H9 (cell line): ENCODE results near the gene ALOX12. TPM values are rescaled to one million over a fixed set of nuclear protein-coding genes. Genes with fewer than 3 reads are reported as not detected.
"Not testable (repeated sequence)": the region's sequence is repeated elsewhere in the genome, so short reads cannot be mapped to it uniquely, and the experiment has no call there.

ENCODE experiments used
- DNase-seq: peaks from one replicate; pipeline ENCODE4 v3.0.0-alpha.2; 2017
- H2AFZ ChIP-seq: one replicate; pipeline ENCODE4 v1.6.1; 2013; ENCODE audit warnings: mild to moderate bottlenecking, low read length, control low read depth, moderate library complexity
- H2AK5ac ChIP-seq: 2 replicates; pipeline ENCODE4 v1.6.1; 2013; ENCODE audit warnings: low read length, control low read depth, mixed read lengths; ENCODE audit not compliant: insufficient read length
- H2BK120ac ChIP-seq: one replicate; pipeline ENCODE4 v1.6.1; 2013; ENCODE audit warnings: low read depth, mild to moderate bottlenecking, low read length, control low read depth, inconsistent platforms; ENCODE audit not compliant: poor library complexity, severe bottlenecking
- H2BK12ac ChIP-seq: 2 replicates; pipeline ENCODE4 v1.6.1; 2013; ENCODE audit warnings: low read length, control low read depth, mixed read lengths, low read depth; ENCODE audit not compliant: insufficient read length
- H2BK15ac ChIP-seq: 2 replicates; pipeline ENCODE4 v1.6.1; 2013; ENCODE audit warnings: low read depth, low read length, control low read depth
- H2BK20ac ChIP-seq: one replicate; pipeline ENCODE4 v1.6.1; 2013; ENCODE audit warnings: low read depth, mild to moderate bottlenecking, low read length, control low read depth, inconsistent platforms; ENCODE audit not compliant: poor library complexity, severe bottlenecking
- H2BK5ac ChIP-seq: 2 replicates; pipeline ENCODE4 v1.6.1; 2013; ENCODE audit warnings: low read length, control low read depth, mixed read lengths; ENCODE audit not compliant: insufficient read length
- H3K14ac ChIP-seq: 2 replicates; pipeline ENCODE4 v1.6.1; 2013; ENCODE audit warnings: low read length, control low read depth; ENCODE audit not compliant: insufficient read depth
- H3K18ac ChIP-seq: 2 replicates; pipeline ENCODE4 v1.6.1; 2013; ENCODE audit warnings: low read depth, mild to moderate bottlenecking, mixed read lengths, low read length, control low read depth; ENCODE audit not compliant: insufficient read length
- H3K23ac ChIP-seq: 2 replicates; pipeline ENCODE4 v1.6.1; 2013; ENCODE audit warnings: low read length, control low read depth, mixed read lengths, low read depth; ENCODE audit not compliant: insufficient read length
- H3K23me2 ChIP-seq: 2 replicates; pipeline ENCODE4 v1.6.1; 2013; ENCODE audit warnings: low read depth, mild to moderate bottlenecking, mixed read lengths, low read length, control low read depth; ENCODE audit not compliant: insufficient read length, poor library complexity, severe bottlenecking
- H3K27ac ChIP-seq: 2 replicates; pipeline ENCODE4 v1.5.1; 2013; ENCODE audit warnings: low read length, control low read depth, mixed read lengths, low read depth; ENCODE audit not compliant: insufficient read length
- H3K27me3 ChIP-seq: 2 replicates; pipeline ENCODE4 v1.6.1; 2013; ENCODE audit warnings: low read length, control low read depth, inconsistent platforms; ENCODE audit not compliant: insufficient read depth
- H3K4ac ChIP-seq: 2 replicates; pipeline ENCODE4 v1.6.1; 2013; ENCODE audit warnings: low read depth, mild to moderate bottlenecking, control low read depth, inconsistent platforms, low read length, moderate library complexity
- H3K4me1 ChIP-seq: 2 replicates; pipeline ENCODE4 v1.6.1; 2013; ENCODE audit warnings: low read length, control low read depth, inconsistent platforms; ENCODE audit not compliant: insufficient read depth
- H3K4me2 ChIP-seq: 2 replicates; pipeline ENCODE4 v1.6.1; 2013; ENCODE audit warnings: low read length, control low read depth, mixed read lengths; ENCODE audit not compliant: insufficient read length, insufficient read depth
- H3K56ac ChIP-seq: 2 replicates; pipeline ENCODE4 v1.6.1; 2013; ENCODE audit warnings: low read depth, mild to moderate bottlenecking, mixed read lengths, low read length, control low read depth; ENCODE audit not compliant: insufficient read length
- H3K79me1 ChIP-seq: 2 replicates; pipeline ENCODE4 v1.6.1; 2013; ENCODE audit warnings: low read depth, mild to moderate bottlenecking, moderate library complexity, low read length, control low read depth, inconsistent platforms; ENCODE audit not compliant: insufficient read depth, poor library complexity, severe bottlenecking
- H3K79me2 ChIP-seq: 2 replicates; pipeline ENCODE4 v1.6.1; 2013; ENCODE audit warnings: low read length, control low read depth, inconsistent platforms; ENCODE audit not compliant: insufficient read depth
- H3K9ac ChIP-seq: 2 replicates; pipeline ENCODE4 v1.6.1; 2013; ENCODE audit warnings: low read length, control low read depth, mixed read lengths; ENCODE audit not compliant: insufficient read length; ENCODE audit errors: extremely low read depth
- H3K9me3 ChIP-seq: one replicate; pipeline ENCODE4 v1.6.1; 2013; ENCODE audit warnings: low read depth, low read length, inconsistent platforms; ENCODE audit not compliant: control insufficient read depth
- H3T11ph ChIP-seq: one replicate; pipeline ENCODE4 v1.6.1; 2013; ENCODE audit warnings: mild to moderate bottlenecking, low read length, control low read depth, inconsistent platforms
- H4K20me1 ChIP-seq: one replicate; pipeline ENCODE4 v1.6.1; 2013; ENCODE audit not compliant: control insufficient read depth, insufficient read length, insufficient read depth
- H4K5ac ChIP-seq: 2 replicates; pipeline ENCODE4 v1.6.1; 2013; ENCODE audit warnings: low read depth, mild to moderate bottlenecking, mixed read lengths, low read length, control low read depth; ENCODE audit not compliant: insufficient read length
- H4K8ac ChIP-seq: replicated peaks from 2 replicates; pipeline ENCODE4 v1.6.1; 2013; ENCODE audit warnings: low read length, control low read depth, mixed read lengths, low read depth; ENCODE audit not compliant: insufficient read length
- H4K91ac ChIP-seq: 2 replicates; pipeline ENCODE4 v1.6.1; 2013; ENCODE audit warnings: low read depth, mild to moderate bottlenecking, moderate library complexity, mixed read lengths, low read length, control low read depth; ENCODE audit not compliant: insufficient read length
- H3K27ac Mint-ChIP-seq, 3 experiments: 2 replicates in 2 of 3; 3 replicates in 1 of 3; pipeline ENCODE4 v1.8.0; 2020 to 2021; ENCODE audit warnings: mixed read lengths in 3 of 3, mild to moderate bottlenecking in 1 of 3, moderate library complexity in 1 of 3
- H3K27me3 Mint-ChIP-seq: 2 replicates; pipeline ENCODE4 v1.8.0; 2021; ENCODE audit warnings: low read depth, mild to moderate bottlenecking, moderate library complexity, mixed read lengths
- H3K36me3 Mint-ChIP-seq, 3 experiments: 2 replicates in 2 of 3; 3 replicates in 1 of 3; pipeline ENCODE4 v1.8.0; 2020 to 2021; ENCODE audit warnings: low read depth in 3 of 3, mixed read lengths in 3 of 3; ENCODE audit not compliant: insufficient read depth in 1 of 3
- H3K4me1 Mint-ChIP-seq, 2 experiments: 2 replicates each; pipeline ENCODE4 v1.8.0; 2020; ENCODE audit warnings: mixed read lengths in 2 of 2
- H3K4me3 Mint-ChIP-seq, 2 experiments: 2 replicates in 1 of 2; 3 replicates in 1 of 2; pipeline ENCODE4 v1.8.0; 2020 to 2021; ENCODE audit warnings: mild to moderate bottlenecking in 2 of 2, mixed read lengths in 2 of 2, moderate library complexity in 1 of 2
- H3K9me3 Mint-ChIP-seq, 2 experiments: 2 replicates in 1 of 2; 3 replicates in 1 of 2; pipeline ENCODE4 v1.8.0; 2020; ENCODE audit warnings: mild to moderate bottlenecking in 2 of 2, mixed read lengths in 2 of 2, moderate library complexity in 1 of 2
- CTCF ChIP-seq: fragments of 200-600 bp; sonication (generic); conservative IDR thresholded peaks from 3 replicates; pipeline ENCODE4 v1.8.0; 2021; ENCODE audit warnings: antibody characterized with exemption, mild to moderate bottlenecking
- WGBS: extraction: QIAGEN DNeasy Blood & Tissue Kit; methylation state at CpG from one replicate; pipeline ENCODE4 v1.1.7; 2013; ENCODE audit warnings: missing lambda C conversion rate, low lambda C conversion rate, mixed read lengths; ENCODE audit not compliant: insufficient read length; ENCODE audit errors: extremely low coverage; 5-methylcytosine and 5-hydroxymethylcytosine counted together
- total RNA-seq: library from RNA; stranded (reverse); gene quantifications from 2 replicates; pipeline ENCODE4 v1.2.1, GENCODE V29; 2021

Gene ALOX12
- total RNA-seq, 1 experiment from 2014 or later: 0.81 TPM

GRCh38 chr17:7048968-7049367 lies 53.1 kb downstream of the ALOX12 start:
- no CpG with 5 or more reads among the region's 6 CpGs for WGBS
- Histone ChIP-seq H2BK5ac (no peak overlapping the region), H2AK5ac (no peak overlapping the region), H3K9ac (no peak overlapping the region), H3K56ac (no peak overlapping the region), H3K23me2 (peaks cover 12% of the 10 kb centered on the region), H2BK15ac (no peak overlapping the region), H3K23ac (no peak overlapping the region), H3K79me2 (no peaks in the 10 kb centered on the region), H2BK120ac (no peak overlapping the region), H3K4me2 (no peak overlapping the region), H4K91ac (no peak overlapping the region), H3K27me3 (peaks cover 4% of the 10 kb centered on the region), H3K9me3 (no peaks in the 10 kb centered on the region), H3K18ac (no peak overlapping the region), H3T11ph (no peak overlapping the region), H3K14ac (no peak overlapping the region), H3K4ac (no peak overlapping the region), H4K20me1 (no peaks in the 10 kb centered on the region), H2BK12ac (no peak overlapping the region), H4K8ac (no peak overlapping the region), H4K5ac (no peak overlapping the region), H3K27ac (no peak overlapping the region), H3K79me1 (no peaks in the 10 kb centered on the region), H3K4me1 (no peaks in the 10 kb centered on the region), H2BK20ac (no peak overlapping the region), H2AFZ (no peak overlapping the region)
- DNase-seq: no peak
- Mint-ChIP-seq H3K27me3 (peaks cover 70% of the 10 kb centered on the region), H3K4me3 (no peak overlapping the region), H3K4me1 (peaks cover 14 to 19% of the 10 kb centered on the region in 2 experiments), H3K27ac (no peak overlapping the region), H3K9me3 (no peaks in the 10 kb centered on the region), H3K36me3 (no peaks in the 10 kb centered on the region)
- TF ChIP-seq CTCF: no peak

GRCh38 chr17:7050583-7050982 lies 54.7 kb downstream of the ALOX12 start:
- not testable (repeated sequence) for H3T11ph ChIP-seq, H3K9ac ChIP-seq, H2AFZ ChIP-seq, H3K27ac Mint-ChIP-seq, H3K18ac ChIP-seq, H3K14ac ChIP-seq, H3K4me1 ChIP-seq, H4K20me1 ChIP-seq, H4K5ac ChIP-seq, H2BK120ac ChIP-seq, H4K8ac ChIP-seq, H3K23ac ChIP-seq, H2BK15ac ChIP-seq, DNase-seq, H2BK12ac ChIP-seq, H3K79me1 ChIP-seq, H3K79me2 ChIP-seq, H4K91ac ChIP-seq, H3K4ac ChIP-seq, H2AK5ac ChIP-seq, H3K27ac ChIP-seq, H2BK20ac ChIP-seq, H3K36me3 Mint-ChIP-seq, H3K9me3 Mint-ChIP-seq, H3K9me3 ChIP-seq, H3K27me3 ChIP-seq, H3K4me3 Mint-ChIP-seq, H3K56ac ChIP-seq, H3K23me2 ChIP-seq, H2BK5ac ChIP-seq, H3K4me2 ChIP-seq
- peaks cover 14 to 17% of the 10 kb centered on the region in 2 experiments for H3K4me1 Mint-ChIP-seq
- WGBS: no CpG with 5 or more reads among the region's 9 CpGs
- peaks cover 57% of the 10 kb centered on the region for H3K27me3 Mint-ChIP-seq
